AG09319 (cell line): ENCODE data around the gene HIBADH.

Experiments used
- DNase-seq: peaks from one replicate; pipeline ENCODE4 v3.0.0-alpha.2; 2010; ENCODE audit warnings: low read depth; ENCODE audit errors: extremely low read depth
- TF ChIP-seq, protein P1 (sequence below): IDR thresholded peaks from 2 replicates; pipeline ENCODE4 v1.5.1; 2011; ENCODE audit warnings: low read depth, mild to moderate bottlenecking, inconsistent platforms, low read length, moderate library complexity

HIBADH gene

DNA sequence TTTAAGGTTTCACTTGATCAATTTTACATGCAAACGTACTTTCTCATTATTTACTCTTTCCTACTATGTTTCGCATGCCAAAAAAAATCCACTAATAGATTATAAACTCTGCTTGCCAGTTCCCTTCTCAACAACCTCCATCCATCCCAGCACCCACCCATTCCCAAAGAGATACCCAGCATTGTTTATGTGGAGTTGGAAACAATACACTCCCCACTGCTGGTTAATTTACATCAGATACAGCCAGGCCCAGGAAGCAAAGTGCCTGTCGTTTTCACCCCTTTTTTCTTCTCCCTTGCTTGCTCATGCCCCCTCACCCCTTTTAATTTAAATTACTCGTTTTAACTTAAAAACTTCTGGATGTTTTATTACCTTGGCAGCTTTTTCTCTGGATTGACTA is 59.9 kb downstream of the HIBADH start:
- DNase-seq = no peak
- TF ChIP-seq, protein P1, sequence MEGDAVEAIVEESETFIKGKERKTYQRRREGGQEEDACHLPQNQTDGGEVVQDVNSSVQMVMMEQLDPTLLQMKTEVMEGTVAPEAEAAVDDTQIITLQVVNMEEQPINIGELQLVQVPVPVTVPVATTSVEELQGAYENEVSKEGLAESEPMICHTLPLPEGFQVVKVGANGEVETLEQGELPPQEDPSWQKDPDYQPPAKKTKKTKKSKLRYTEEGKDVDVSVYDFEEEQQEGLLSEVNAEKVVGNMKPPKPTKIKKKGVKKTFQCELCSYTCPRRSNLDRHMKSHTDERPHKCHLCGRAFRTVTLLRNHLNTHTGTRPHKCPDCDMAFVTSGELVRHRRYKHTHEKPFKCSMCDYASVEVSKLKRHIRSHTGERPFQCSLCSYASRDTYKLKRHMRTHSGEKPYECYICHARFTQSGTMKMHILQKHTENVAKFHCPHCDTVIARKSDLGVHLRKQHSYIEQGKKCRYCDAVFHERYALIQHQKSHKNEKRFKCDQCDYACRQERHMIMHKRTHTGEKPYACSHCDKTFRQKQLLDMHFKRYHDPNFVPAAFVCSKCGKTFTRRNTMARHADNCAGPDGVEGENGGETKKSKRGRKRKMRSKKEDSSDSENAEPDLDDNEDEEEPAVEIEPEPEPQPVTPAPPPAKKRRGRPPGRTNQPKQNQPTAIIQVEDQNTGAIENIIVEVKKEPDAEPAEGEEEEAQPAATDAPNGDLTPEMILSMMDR = no peak

DNA sequence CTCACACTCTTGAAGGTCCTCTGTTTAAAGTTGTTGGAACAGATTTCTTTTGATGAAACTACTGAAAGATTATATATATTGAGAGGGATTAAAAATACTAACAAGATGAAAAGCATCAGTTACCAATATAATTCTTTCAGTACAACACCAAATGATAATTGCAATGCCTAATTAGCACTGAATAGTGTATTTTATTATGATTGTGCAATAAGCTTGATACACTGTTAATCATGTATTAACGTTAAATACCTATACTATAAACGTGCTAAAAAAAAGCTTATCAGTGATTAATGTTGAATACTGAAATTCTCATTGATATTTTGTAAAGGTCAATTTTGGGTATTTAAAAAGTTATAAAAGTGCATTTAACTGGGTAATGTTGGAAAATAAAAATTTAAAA is 61.5 kb downstream of the HIBADH start:
- TF ChIP-seq, protein P1 = no peak
- DNase-seq = no peak

DNA sequence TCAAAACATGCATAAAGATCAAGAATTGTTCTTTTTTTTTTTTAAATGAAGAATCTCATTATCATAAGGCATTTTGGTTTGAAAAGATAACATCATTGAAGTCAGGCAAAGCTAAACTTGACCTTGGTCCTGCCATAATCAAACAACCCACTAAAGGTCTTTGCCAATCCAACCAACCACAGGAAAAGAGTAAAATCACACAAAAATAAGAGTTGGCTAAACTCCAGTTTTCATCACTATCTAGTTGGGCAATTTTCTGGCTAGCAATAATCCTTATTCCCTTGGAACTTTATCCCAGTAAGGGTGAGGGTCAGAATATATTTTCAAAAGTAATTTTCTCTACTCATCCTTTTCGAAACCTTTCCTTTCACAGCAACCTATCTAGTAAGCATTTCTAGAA is 62.4 kb downstream of the HIBADH start:
- TF ChIP-seq, protein P1 = no peak
- no peak for DNase-seq

DNA sequence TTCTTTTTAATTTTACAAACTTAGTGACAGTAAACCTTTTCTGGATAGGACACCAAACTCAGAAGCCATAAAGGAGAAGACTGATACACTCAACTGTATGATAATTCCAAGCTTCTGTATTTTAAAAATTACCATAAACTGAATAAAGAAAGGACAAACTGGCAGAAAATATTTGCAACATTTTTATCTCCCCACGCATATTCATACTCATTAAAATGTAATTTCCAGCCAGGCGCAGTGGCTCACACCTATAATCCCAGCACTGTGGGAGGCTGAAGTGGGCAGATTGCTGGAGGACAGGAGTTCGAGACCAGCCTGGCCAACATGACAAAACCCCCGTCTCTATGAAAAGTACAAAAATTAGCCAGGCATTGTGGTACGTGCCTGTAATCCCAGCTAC is 67.7 kb downstream of the HIBADH start:
- DNase-seq = no peak
- TF ChIP-seq, protein P1 = no peak

DNA sequence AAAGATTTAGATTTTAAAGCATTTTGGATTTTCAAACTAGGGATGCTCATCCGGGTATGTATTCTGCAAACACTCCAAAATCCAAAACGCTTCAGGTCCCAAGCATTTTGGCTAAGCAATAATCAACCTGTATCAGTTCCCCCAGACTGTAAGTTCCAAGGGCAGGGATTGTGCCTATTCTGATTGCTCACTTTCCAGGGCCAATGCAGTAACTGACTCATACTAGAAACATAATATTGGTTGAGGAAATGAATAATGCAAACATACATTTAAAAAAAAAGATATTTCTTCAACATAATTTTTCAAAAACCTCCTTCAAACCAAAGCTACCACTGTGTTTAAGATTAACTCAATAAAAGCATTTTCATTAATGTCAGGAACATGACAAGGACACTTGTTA is 69.5 kb downstream of the HIBADH start:
- no peak for DNase-seq
- TF ChIP-seq, protein P1 = no peak

DNA sequence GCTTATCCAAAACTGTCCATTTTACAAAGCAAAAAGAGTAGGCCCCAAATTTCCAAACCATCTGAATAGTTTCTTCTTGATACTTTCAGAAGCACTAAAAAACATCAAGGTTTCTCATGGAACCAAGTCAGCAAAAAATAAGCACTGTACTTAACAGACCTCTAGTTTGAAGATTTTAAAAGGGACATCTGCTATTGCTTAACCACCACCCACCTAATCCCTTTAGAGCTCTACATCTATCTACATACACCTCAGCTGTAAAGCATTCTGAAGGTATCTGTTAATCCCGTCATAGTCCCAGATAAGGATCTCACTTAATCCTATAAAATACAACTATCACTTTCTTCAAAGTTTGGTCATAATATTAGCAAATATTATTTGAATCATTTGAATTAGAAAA is 72.3 kb downstream of the HIBADH start:
- no peak for DNase-seq
- TF ChIP-seq, protein P1 = no peak

DNA sequence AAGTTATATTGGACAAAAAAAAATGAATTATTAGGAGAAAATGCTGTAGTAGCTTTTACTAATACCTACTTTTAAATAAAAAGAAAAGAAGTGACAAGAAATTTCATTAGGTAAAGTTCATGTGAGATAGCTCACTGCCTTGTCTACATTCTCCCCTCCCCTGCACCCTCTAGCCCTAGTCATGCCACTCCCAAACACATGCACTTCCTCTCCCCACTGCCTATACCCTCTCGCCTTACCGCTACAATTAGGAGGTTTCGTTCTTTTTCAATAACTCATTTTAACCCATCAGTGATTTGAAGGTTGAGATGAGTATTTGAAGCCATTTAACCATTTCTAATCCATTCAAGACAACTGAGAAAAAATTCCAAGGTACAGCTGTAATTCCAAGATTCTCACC is 75.3 kb downstream of the HIBADH start:
- no peak for DNase-seq
- TF ChIP-seq, protein P1 = no peak
